HG02943 (cell line): ENCODE results near the gene RASAL1.
A peak's percentile ranks its signal among the peaks of the same experiment; 100 is the strongest.

ENCODE experiments used
- ATAC-seq: cut with Tn5 transposase; IDR thresholded peaks from one replicate; pipeline ENCODE4 v1.9.1; 2021; ENCODE audit warnings: mild to moderate bottlenecking, low read depth, moderate library complexity; ENCODE audit not compliant: unreplicated experiment

Gene RASAL1, protein sequence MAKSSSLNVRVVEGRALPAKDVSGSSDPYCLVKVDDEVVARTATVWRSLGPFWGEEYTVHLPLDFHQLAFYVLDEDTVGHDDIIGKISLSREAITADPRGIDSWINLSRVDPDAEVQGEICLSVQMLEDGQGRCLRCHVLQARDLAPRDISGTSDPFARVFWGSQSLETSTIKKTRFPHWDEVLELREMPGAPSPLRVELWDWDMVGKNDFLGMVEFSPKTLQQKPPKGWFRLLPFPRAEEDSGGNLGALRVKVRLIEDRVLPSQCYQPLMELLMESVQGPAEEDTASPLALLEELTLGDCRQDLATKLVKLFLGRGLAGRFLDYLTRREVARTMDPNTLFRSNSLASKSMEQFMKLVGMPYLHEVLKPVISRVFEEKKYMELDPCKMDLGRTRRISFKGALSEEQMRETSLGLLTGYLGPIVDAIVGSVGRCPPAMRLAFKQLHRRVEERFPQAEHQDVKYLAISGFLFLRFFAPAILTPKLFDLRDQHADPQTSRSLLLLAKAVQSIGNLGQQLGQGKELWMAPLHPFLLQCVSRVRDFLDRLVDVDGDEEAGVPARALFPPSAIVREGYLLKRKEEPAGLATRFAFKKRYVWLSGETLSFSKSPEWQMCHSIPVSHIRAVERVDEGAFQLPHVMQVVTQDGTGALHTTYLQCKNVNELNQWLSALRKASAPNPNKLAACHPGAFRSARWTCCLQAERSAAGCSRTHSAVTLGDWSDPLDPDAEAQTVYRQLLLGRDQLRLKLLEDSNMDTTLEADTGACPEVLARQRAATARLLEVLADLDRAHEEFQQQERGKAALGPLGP

DNA sequence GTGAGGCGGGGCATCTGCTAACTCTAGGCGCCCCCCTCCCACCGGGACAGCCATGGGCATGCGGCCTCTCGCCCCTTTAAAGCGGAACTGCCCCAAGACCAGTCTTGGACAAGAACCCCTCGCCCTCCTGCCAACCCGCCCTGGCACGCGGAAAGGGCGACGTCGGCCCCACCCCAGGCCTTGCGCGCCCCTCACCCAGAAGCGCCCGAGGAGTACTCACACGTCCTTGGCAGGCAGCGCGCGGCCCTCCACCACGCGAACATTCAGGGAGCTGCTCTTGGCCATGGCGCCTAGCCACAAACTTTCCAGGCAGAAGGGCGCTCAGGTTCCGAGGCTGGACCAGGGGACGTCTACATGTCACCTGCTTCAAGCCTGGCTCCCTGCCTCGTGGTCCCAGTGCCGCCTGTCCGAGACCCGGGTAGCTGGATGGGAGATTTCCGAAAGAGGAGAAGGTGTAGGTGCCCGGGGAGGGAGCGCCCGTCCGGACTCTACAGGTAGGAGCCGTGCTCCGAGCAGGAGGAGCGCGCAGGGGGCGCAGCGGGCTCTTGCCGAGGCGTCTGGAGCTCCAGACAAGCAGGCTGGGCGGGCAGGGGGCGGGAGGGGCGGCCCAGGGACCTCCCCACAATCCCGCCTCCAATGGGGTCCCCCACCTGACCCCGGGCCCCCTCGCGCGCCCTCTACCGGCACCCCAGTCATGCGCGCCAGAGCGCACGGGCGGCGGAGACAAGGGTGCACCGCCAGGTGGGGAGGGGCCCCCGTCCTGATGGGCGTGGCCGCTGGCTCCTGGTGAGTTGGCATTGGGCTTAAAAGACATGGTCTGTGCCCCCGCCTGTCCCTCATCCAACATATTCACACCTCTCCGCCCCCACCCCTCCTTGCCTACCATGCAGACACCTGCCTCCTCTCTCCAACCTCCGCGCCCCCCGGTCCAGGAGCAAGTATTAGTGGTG, at the start of gene RASAL1:
RASAL1 (minus strand) TSS at position 584 of the 950 bp plus-strand sequence; CDS start at position 285, 299 bp downstream.
- no peak for ATAC-seq

DNA sequence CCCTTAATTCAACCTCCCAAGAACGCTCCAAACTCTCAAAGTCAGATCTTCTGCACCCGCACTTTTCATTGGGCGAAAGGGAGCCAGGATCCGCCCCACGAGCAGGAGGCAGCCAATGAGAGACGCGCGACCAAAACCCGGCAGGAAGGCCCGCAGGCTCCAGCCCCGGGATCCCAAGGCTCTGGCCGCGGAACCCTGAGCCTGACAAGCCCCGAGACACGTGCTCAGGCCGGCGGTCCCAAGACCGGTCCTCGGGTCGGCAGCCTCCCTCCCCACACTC, 49.3 kb upstream of the RASAL1 start:
- ATAC-seq = peak; percentile 79

DNA sequence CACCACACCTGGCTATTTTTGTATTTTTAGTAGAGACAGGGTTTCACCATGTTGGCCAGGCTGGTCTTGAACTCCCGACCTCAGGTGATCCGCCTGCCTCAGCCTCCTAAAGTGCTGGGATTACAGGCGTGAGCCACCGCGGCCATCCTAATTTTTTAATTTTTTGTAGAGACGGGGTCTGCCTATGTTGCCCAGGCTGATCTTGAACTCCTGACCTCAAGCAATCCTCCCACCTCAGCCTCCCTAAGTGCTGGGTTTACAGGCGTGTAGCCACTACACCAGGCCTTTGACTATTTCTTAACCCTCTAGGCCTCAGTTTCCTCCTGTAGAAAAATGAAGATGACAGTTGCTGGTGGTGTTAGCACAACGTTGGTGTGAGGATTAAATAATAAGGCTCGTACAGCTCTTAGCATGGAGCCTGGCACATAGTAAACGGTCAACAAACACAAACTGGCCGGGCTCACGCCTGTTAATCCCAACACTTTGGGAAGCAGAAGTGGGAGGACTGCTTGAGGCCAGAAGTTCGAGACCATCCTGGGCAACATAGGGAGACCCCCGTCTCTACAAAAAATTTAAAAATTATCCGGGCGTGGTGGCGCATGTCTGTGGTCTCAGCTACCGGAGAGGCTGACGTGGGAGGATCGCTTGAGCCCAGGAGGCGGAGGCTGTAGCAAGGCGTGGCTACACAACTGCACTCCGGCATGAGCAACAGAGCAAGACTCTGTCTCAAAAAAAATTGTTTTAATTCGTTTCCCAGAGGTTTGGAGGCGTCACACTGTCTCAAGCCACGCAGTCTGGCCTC, 48.7 kb upstream of the RASAL1 start:
- peak; percentile 49 for ATAC-seq

DNA sequence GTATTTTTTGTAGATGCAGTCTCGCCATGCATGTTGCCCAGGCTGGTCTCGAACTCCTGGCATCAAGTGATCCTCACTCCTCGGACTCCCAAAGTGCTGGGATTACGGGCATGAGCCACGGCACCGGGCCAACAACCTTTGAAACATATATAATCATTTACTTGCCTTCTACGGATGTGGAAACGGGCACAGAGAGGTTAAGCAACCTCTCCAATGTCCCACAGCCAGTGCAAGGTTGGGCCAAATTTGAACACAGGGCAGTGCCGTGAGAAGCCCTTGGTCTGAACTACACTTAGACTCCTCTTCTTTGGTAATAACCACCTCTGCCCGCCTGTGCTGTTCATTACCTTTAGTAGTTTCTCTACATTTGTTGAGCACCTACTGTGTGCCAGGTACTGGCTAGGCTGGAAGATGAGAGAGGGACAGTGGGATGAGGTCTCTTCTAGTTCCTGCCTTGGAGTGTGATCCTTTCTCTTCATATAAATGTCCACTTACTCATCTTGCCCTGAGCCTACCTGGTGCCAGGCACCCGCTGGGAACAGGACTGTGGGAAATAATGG, 47.5 kb upstream of the RASAL1 start:
- no peak for ATAC-seq

DNA sequence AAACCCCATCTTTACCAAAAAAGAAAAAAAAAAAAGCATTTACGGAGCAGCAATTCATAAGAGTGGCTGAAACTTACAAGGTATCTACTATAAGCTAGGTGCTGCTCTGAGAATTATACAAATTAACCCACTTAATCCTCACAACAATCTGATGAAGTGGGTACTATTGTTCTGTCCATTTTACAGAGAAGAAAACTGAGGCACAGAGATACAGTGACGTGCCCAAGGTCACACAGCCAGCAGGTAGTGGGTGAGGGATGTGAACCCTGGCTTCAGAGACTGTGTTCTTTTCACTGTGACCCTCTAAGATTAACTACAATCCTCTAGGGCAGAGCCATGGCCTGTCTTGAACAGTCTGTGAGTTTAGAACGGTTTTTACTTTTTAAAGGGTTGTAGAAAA, 46.4 kb upstream of the RASAL1 start:
- ATAC-seq = no peak

DNA sequence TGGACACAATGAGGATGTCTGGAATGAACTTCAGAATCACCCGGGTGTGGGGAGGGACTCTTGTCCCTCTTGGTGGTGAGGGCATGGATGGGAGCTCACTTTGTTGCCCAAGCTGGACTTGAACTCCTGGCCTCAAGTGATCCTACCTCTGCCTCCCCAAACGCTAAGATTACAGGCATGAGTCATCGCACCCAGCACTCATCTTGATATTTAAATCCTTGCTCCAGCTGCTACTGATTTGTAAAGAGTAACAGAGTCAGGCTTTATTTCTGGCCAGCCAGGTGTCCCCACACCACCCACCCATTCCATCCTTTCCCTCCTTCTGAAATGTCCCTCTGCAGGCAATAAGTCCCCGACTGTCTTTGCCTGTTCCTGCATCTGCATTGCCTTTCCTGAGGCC, 44.8 kb upstream of the RASAL1 start:
- ATAC-seq = no peak

DNA sequence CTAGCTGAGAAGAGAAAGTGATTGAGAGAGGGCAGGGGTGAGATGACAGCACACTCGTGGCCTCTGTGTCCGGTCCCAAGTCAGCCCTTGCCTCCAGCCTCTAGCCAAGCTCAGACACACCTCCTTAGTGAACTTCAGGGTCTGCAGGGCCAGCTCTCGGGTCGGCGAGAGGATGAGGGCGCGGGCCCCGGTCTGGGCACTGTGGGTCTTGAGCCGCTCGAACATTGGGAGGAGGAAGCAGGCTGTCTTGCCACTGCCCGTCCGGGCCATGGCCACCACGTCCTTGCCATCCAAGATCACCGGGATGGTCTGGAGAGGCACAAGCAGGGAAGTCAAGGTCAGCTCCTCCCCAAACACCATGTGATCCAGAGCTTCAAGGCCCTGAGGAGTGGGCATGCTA, 43.5 kb upstream of the RASAL1 start:
- no peak for ATAC-seq

DNA sequence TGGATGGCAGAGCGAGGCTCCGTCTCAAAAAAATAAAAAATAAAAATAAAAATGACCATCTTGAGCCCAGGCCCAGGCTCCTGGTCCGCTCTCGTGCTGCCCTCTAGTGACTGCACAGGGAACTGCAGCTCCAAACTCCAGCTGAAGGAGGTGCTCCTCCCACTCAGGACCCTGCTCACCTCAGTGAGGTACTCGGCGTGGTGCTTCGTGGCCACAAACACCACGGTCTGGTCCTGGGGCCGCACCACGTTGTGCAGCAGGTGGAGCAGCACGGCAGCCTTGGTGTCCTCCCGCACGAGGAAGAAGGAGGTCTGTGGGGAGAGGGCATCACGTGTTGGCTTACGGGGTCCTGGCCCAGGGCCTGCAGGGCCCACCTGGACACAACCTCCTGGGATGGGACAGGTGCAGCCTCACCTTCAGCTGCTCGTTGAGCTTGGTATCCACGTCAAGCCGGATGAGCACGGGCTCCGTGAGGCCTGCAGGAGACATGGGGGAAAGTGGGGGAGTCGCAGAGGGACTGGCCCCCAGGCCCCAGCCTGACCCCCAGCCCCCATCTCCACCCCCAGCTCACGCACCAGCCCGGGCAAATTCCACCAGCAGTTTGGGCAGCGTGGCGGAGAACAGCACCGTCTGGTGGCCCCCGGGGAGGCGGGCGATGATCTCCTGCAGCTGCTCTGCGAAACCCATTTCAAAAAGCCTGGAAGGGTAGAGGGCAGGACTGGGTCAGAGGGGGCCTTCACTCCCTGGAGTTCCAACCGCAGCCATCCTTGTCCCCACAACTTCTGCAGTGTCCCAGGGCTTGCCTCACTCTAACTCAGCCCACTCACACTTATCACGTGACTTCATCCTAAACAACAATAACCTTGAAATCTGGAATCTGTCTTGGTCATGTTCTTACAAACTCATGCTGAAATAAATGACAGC, 39.2 kb upstream of the RASAL1 start:
- no peak for ATAC-seq

DNA sequence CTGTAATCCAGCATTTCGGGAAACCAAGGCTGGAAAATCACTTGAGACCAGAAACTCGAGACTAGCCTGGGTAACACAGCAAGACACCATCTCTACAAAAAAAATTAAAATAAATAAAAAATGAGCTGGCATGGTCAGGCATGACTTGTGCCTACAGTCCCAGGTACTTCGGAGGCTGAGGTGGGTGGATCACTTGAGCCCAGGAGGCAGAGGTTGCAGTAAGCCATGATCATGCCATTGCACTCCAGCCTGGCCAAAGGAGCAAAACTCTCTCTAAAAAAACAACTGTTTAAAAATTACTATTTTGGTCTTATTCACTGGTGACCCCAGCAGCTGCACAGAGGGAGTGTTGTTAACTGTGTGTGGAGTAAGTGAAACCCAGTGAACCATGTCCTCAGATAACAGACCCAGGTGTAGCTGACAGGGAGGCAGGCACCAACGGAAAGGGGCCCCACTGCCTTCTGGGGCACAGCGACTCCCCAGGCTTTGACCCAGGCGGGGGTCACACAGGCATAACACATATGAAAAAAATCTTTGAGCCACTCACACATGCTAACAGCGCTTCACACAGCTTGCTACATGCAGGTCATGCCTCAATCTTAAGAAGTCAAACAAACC, 37.6 kb upstream of the RASAL1 start:
- ATAC-seq = no peak

DNA sequence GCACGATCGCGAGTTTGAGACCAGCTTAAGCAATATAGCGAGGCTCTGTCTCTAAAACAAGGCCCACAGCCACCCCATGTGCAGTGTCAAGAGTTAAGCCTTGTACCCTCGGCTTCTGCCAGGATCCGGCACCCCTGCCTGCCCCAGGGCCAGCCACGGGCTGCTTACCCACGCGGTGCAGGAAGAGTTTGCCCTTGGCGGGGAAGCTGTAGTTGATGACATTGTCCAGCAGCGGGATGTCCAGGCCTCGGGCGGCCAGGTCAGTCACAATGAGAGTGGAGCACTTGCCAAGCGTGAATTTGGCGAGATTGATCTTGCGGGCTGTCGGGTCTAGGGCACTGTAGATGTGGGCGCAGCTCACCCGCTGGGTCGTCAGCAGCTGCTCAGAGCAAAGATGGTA, 36.6 kb upstream of the RASAL1 start:
- no peak for ATAC-seq

DNA sequence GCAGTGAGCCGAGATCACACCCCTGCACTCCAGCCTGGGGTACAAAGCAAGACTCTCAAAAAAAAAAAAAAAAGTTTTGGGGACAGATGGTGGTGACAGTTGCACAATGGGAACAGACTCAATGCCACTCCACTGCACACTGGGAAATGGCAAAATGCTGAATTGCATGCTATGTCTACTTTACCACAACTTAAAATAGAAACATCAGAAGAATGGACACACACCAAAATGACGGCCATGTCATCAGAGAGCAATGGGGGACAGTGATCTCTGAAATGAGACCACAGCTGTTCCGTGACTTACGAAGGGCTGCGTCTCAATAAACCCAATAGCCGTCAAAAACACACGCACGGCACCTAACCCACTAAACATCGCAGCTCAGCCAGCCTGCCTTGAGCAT, 36.0 kb upstream of the RASAL1 start:
- ATAC-seq = no peak

DNA sequence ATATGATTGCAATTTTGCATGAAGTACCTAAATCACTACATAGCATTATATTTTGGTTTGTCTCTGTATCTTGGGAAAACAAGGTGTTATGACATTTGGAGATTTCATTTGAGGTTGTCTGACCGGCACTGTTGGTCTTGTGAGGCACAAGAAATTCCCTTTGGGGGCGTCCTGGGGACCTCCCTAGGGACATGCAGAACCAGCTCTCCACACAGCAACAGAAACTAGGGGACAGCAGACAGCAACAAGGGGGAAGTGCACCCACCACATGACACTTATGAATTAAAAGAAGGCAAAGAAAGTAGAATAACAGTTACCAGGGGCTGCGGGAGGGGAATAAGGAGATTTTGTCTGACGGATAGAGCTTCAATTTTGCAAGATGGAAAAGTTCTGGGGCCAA, 35.4 kb upstream of the RASAL1 start:
- no peak for ATAC-seq

DNA sequence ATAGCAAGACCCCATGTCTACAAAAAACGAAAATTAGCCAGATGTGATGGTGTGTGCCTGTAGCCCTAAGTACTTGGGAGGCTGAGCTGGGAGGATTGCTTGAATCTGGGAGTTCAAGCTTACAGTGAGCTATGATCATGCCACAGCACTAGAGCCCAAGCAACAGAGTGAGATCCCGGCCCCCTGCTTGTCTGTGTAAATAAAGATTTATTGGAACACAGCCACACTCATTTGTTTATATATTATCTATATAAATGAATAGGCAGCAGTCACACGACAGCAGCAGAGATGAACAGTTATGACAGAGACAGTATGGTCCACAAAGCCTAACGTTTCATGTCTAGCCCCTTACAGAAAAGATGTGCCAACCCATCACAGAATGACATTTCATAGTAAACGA, 34.9 kb upstream of the RASAL1 start:
- ATAC-seq = no peak

DNA sequence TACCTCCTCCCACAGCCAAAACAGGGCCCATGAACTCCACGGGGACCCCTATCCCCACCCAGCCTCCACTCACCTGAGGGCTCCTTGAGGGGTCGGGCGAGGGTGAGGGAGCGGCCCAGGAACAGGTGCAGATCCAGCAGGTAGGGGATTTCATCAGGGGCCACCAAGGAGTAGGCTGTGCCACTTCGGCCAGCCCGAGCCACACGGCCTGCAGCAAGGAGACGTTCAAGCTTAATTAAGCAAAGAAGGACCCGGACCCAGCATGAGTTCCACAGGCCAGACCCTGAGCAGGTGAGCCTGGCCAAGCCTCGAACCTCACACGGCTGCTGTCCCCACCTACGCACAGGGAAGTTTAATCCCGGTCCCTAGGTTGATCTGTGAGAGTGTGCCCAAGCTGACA, 34.1 kb upstream of the RASAL1 start:
- no peak for ATAC-seq

DNA sequence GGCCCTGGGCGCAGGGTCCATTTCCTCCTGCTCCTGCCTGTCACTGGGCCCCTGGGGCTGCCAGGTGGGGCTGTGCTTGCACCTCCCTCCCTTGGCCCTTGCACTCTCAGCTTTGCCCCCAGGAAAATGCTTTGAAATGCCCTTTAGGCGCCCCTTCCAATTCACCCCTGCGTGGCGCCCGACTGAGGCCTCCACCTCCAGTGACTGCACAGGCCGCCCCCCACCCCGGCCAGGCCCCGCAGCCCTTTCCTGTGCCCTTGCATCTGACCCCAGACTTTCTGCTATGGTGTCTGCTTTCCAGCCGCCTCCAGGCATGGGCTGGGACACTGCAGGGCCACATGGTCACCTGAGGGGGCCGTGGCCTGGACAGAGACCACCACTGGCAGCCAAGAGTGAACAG, 32.3 kb upstream of the RASAL1 start:
- no peak for ATAC-seq

DNA sequence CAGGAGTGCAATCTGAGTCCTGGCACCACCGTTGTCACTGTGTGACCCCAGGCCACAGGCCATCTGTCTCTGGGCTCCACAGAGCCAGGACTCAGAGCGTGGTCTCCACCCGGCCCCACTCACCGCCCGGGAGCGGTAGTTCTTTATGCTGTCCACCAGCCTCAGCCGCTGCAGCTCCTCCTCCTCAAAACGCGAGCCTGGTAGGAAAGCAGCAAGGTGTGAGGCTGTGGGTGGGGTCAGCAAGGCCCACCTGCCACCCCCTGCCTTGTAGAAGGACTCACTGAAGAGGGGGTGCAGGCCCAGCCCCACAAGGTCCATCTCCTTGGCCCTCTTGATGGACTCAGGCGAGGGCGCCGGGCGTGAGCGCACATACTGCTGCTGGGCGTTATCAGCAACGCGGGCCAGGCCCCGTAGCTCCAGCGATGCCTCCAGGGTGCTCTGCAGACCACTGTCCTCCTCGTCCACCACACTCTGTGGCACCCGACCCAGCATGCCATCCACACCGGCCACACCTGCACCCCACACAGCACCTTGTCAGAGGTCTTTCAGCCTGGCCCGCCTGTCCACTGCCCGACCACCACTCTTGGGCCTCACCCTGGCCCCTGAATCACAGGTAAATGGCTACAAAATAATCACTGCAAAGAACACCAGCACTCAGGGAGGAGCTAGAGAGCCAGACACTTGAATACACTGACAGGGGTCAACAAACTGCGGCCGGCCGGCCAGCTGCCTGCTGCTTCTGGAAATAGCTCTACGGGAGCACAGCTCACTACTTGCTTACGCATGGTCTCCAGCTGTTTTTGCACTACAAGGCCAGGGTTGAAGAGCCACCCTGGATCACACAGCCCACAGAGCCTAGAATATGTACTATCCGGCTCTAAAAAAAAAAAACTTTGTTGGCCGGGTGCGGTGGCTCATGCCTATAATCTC, 30.2 kb upstream of the RASAL1 start:
- no peak for ATAC-seq

DNA sequence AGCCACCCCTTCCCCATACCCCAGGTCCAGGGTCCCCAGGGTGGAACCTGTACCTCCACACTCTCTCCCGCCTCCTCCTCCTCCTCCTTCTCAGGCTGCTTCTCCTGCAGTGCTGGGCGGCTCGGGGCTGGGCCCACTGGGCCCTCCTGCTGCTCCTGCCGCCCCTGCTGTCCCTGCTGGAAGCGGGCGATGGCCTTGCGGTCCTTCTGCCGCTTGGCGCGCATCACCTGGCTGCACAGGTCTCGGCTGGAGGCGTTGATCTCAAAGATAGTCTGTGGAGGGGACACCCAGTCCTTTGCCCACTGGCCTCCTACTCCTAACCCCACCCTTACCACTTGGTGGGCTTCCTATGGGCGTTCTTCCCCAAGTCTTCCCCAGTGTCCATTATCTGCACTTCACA, 28.5 kb upstream of the RASAL1 start:
- ATAC-seq = no peak
